Ishikawa (cell line): ENCODE data around the gene DENND5A.

Experiments used
- CEBPB ChIP-seq: IDR thresholded peaks from 2 replicates; pipeline ENCODE4 v1.6.1; 2012
- EP300 ChIP-seq: IDR thresholded peaks from 2 replicates; pipeline ENCODE4 v1.6.1; 2012; ENCODE audit warnings: borderline replicate concordance
- MAX ChIP-seq: IDR thresholded peaks from 2 replicates; pipeline ENCODE4 v1.6.1; 2012
- RAD21 ChIP-seq: IDR thresholded peaks from 2 replicates; pipeline ENCODE4 v1.6.1; 2012; ENCODE audit warnings: low read depth
- REST ChIP-seq: IDR thresholded peaks from 2 replicates; pipeline ENCODE4 v1.6.1; 2012; ENCODE audit warnings: low read depth, mild to moderate bottlenecking
- TAF1 ChIP-seq: IDR thresholded peaks from 2 replicates; pipeline ENCODE4 v1.6.1; 2012; ENCODE audit warnings: low read depth, mild to moderate bottlenecking
- YY1 ChIP-seq: IDR thresholded peaks from 2 replicates; pipeline ENCODE4 v1.6.1; 2012; ENCODE audit warnings: low read depth

GRCh38 chr11:9304178-9304577 is 39.0 kb upstream of the DENND5A start:
- TF ChIP-seq EP300: no peak
- TF ChIP-seq MAX: no peak
- TF ChIP-seq RAD21: no peak
- TF ChIP-seq TAF1: no peak
- TF ChIP-seq YY1: no peak
- no peak for TF ChIP-seq REST
- no peak for TF ChIP-seq CEBPB
